Panc1 (cell line): ENCODE measurements around the gene LRP1B. TPM values are rescaled to one million over a fixed set of nuclear protein-coding genes. Genes with fewer than 3 reads are reported as not detected.

Experiments
- ATAC-seq: fragments of 200-7000 bp; cut with Tn5 transposase; 2 replicates; pipeline ENCODE4 v1.9.1; 2020; ENCODE audit warnings: mild to moderate bottlenecking, moderate library complexity
- BruUV-seq: library from RNA; stranded (reverse); fragments of 400-500 nt; replicated peaks from 2 replicates; lab custom pipeline; 2021; lab: Mats Ljungman, UMichigan
- CTCF ChIA-PET: fragments of 300-600 bp; sonication (Branson Sonifier 250); formaldehyde crosslinking; loops from one replicate; lab custom pipeline; 2022; ENCODE audit warnings: antibody characterized with exemption; lab: Charles Lee
- POLR2A ChIA-PET: fragments of 300-600 bp; sonication (Branson Sonifier 250); formaldehyde crosslinking; loops from one replicate; lab custom pipeline; 2022; ENCODE audit warnings: antibody characterized with exemption; lab: Charles Lee
- DNase-seq: peaks from one replicate; pipeline ENCODE4 v3.0.0-alpha.2; 2010; ENCODE audit warnings: low read depth, low spot score
- H3K27ac ChIP-seq: 2 replicates; pipeline ENCODE4 v1.5.1; 2011; ENCODE audit warnings: mild to moderate bottlenecking, low read length, inconsistent platforms
- H3K27me3 ChIP-seq: fragments of 200-500 bp; sonication (Bioruptor generic); 2 replicates; pipeline ENCODE4 v1.6.0; 2014; ENCODE audit warnings: low read length, inconsistent platforms; ENCODE audit not compliant: control insufficient read depth, insufficient read depth
- H3K36me3 ChIP-seq: fragments of 200-500 bp; sonication (Bioruptor generic); 2 replicates; pipeline ENCODE4 v1.5.1; 2014; ENCODE audit warnings: inconsistent platforms, mild to moderate bottlenecking, low read length, moderate library complexity; ENCODE audit not compliant: control insufficient read depth, insufficient read depth
- H3K4me1 ChIP-seq: 2 replicates; pipeline ENCODE4 v1.5.1; 2011; ENCODE audit warnings: inconsistent platforms, mild to moderate bottlenecking, low read length, moderate library complexity; ENCODE audit not compliant: control insufficient read depth, insufficient read depth
- H3K4me3 ChIP-seq, 2 experiments: 2 replicates each; pipeline ENCODE4 v1.5.1; 2011 to 2012; ENCODE audit warnings: low read depth in 2 of 2, low read length in 2 of 2, mild to moderate bottlenecking in 2 of 2, inconsistent platforms in 1 of 2, moderate library complexity in 1 of 2
- H3K9me3 ChIP-seq: fragments of 200-500 bp; sonication (Bioruptor generic); 2 replicates; pipeline ENCODE4 v1.5.1; 2014; ENCODE audit warnings: low read depth, mild to moderate bottlenecking, inconsistent platforms, low read length, moderate library complexity; ENCODE audit not compliant: control insufficient read depth, insufficient read depth
- POLR2AphosphoS5 ChIP-seq: IDR thresholded peaks from 2 replicates; pipeline ENCODE4 v1.6.1; 2012; ENCODE audit warnings: mild to moderate bottlenecking, low read depth, low read length, moderate library complexity
- SIN3A ChIP-seq: IDR thresholded peaks from 2 replicates; pipeline ENCODE4 v1.6.1; 2012; ENCODE audit warnings: low read depth, mild to moderate bottlenecking, low read length, moderate library complexity, borderline replicate concordance; ENCODE audit not compliant: insufficient read depth
- TCF7L2 ChIP-seq: IDR thresholded peaks from 2 replicates; pipeline ENCODE4 v1.6.1; 2011; ENCODE audit warnings: mild to moderate bottlenecking, low read depth, low read length, inconsistent platforms
- in situ Hi-C: cut with HindIII; loops from 2 replicates; pipeline ENCODE4 v1.10.0; 2016; ENCODE audit warnings: low sequenced_read_pairs, low pct_unique_long_range_greater_than_20kb
- intact Hi-C: fragments of 100-400 bp; cut with micrococcal nuclease; formaldehyde crosslinking; loops from one replicate; pipeline ENCODE4 v1.10.0; 2022; ENCODE audit not compliant: unreplicated experiment
- total RNA-seq: library from RNA; stranded (reverse); gene quantifications from one replicate; pipeline ENCODE4 v1.2.1, GENCODE V29; 2021; ENCODE audit not compliant: unreplicated experiment
- TF ChIP-seq, protein P1 (sequence below), 2 experiments: IDR thresholded peaks; 2 replicates each; pipeline ENCODE4 v1.6.1; 2011 to 2012; ENCODE audit warnings: low read depth in 2 of 2, control low read depth in 1 of 2, low read length in 1 of 2, mild to moderate bottlenecking in 1 of 2, moderate library complexity in 1 of 2; ENCODE audit not compliant: insufficient read depth in 1 of 2
- TF ChIP-seq, protein P2 (sequence below): fragments of 450-650 bp; IDR thresholded peaks from 2 replicates; pipeline ENCODE4 v1.5.1; 2017; ENCODE audit warnings: mild to moderate bottlenecking

The LRP1B gene
- total RNA-seq, 1 experiment from 2014 or later: 0.54 TPM

DNA sequence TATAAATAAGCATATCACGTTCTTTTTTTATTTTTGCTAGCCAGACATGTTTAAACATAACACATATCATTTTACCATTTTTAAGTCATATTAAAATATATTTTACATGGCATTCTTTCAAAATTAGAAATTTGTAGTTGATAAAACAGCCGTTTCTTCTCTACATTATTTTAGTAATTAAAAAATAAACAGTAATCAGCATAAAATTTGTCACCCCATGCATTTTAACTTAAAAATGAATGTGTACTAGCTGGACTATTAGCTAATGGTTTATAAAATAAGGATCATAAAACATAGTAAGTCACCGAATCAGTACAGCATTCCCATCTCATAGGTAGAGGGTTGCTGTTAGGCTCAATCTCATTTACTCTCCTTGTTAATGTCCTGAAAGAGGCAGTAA is 433.8 kb downstream of the LRP1B start:
- in situ Hi-C loops: no loop called here

DNA sequence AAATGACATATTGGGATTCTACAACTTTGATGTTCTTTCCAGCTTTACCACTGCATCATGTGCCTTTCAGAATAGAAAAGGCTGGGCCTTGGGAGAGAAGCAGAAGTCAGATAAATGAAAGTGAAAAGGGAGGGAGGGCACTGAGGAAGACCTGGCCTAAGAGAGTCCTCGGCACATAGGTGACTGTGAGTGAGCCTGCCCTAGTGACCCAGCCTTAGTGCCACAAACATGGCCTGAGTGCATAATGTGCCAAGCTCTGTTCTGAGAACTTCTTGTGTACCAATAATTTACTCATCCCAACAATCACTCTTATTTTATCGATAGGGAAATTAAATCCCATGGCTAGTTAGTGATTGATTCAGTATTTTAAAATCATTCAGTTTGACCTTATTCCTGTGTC is 436.6 kb downstream of the LRP1B start:
- intact Hi-C loops (no loop called here), in situ Hi-C loops (no loop called here)
- no peak for TF ChIP-seq TCF7L2
- no peak for TF ChIP-seq SIN3A
- TF ChIP-seq, protein P1, sequence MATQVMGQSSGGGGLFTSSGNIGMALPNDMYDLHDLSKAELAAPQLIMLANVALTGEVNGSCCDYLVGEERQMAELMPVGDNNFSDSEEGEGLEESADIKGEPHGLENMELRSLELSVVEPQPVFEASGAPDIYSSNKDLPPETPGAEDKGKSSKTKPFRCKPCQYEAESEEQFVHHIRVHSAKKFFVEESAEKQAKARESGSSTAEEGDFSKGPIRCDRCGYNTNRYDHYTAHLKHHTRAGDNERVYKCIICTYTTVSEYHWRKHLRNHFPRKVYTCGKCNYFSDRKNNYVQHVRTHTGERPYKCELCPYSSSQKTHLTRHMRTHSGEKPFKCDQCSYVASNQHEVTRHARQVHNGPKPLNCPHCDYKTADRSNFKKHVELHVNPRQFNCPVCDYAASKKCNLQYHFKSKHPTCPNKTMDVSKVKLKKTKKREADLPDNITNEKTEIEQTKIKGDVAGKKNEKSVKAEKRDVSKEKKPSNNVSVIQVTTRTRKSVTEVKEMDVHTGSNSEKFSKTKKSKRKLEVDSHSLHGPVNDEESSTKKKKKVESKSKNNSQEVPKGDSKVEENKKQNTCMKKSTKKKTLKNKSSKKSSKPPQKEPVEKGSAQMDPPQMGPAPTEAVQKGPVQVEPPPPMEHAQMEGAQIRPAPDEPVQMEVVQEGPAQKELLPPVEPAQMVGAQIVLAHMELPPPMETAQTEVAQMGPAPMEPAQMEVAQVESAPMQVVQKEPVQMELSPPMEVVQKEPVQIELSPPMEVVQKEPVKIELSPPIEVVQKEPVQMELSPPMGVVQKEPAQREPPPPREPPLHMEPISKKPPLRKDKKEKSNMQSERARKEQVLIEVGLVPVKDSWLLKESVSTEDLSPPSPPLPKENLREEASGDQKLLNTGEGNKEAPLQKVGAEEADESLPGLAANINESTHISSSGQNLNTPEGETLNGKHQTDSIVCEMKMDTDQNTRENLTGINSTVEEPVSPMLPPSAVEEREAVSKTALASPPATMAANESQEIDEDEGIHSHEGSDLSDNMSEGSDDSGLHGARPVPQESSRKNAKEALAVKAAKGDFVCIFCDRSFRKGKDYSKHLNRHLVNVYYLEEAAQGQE (IDR thresholded peaks at IDR 0.05; ENCODE audit: insufficient read depth in 1 of 2, low read depth in 2 of 2, low read length in 1 of 2): no peak
- TF ChIP-seq, protein P2, sequence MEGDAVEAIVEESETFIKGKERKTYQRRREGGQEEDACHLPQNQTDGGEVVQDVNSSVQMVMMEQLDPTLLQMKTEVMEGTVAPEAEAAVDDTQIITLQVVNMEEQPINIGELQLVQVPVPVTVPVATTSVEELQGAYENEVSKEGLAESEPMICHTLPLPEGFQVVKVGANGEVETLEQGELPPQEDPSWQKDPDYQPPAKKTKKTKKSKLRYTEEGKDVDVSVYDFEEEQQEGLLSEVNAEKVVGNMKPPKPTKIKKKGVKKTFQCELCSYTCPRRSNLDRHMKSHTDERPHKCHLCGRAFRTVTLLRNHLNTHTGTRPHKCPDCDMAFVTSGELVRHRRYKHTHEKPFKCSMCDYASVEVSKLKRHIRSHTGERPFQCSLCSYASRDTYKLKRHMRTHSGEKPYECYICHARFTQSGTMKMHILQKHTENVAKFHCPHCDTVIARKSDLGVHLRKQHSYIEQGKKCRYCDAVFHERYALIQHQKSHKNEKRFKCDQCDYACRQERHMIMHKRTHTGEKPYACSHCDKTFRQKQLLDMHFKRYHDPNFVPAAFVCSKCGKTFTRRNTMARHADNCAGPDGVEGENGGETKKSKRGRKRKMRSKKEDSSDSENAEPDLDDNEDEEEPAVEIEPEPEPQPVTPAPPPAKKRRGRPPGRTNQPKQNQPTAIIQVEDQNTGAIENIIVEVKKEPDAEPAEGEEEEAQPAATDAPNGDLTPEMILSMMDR: no peak
- TF ChIP-seq POLR2AphosphoS5: no peak
- POLR2A ChIA-PET: no interaction called here
- H3K4me1 ChIP-seq: no peaks in the 10 kb centered on the region
- no peak overlapping the region for H3K4me3 ChIP-seq
- no peaks in the 10 kb centered on the region for H3K9me3 ChIP-seq
- H3K36me3 ChIP-seq: no peaks in the 10 kb centered on the region
- BruUV-seq: no TSS peak
- no peak for ATAC-seq
- H3K27me3 ChIP-seq: no peaks in the 10 kb centered on the region
- CTCF ChIA-PET: interaction anchor here (0.6 kb wide), 1 partner anchor 11 kb away, joined by 3 read pairs; no protein-coding TSS in a partner anchor
- no peak for DNase-seq
- H3K27ac ChIP-seq: no peak overlapping the region

More for the DNA sequence above, 433.8 kb downstream of the LRP1B start:
- intact Hi-C loops: no loop called here
- TF ChIP-seq POLR2AphosphoS5: no peak
- TF ChIP-seq, protein P1 (IDR thresholded peaks at IDR 0.05; ENCODE audit: insufficient read depth in 1 of 2, low read depth in 2 of 2, low read length in 1 of 2): no peak
- TF ChIP-seq, protein P2: no peak
- TF ChIP-seq TCF7L2: no peak
- no peak for TF ChIP-seq SIN3A
- no peak for ATAC-seq
- POLR2A ChIA-PET: no interaction called here
- Histone ChIP-seq H3K27me3 (no peaks in the 10 kb centered on the region), H3K9me3 (no peaks in the 10 kb centered on the region), H3K4me3 (no peak overlapping the region), H3K36me3 (no peaks in the 10 kb centered on the region), H3K27ac (no peak overlapping the region), H3K4me1 (no peaks in the 10 kb centered on the region)
- CTCF ChIA-PET: no interaction called here
- DNase-seq: no peak
- no TSS peak for BruUV-seq
